Tongue (tissue), 2 donors: ENCODE data around the gene MED13. TPM values are rescaled to one million over a fixed set of nuclear protein-coding genes. Genes with fewer than 3 reads are reported as not detected.
"Not testable (repeated sequence)": the region's sequence is repeated elsewhere in the genome, so short reads cannot be mapped to it uniquely, and the experiment has no call there.

Experiments used
- DNase-seq: peaks from one replicate; pipeline ENCODE4 v3.0.0-alpha.2; 2015
- total RNA-seq: library from RNA; depleted of rRNA; stranded (reverse); fragments of >200 nt; gene quantifications from one replicate; pipeline ENCODE4 v1.2.3, GENCODE V29; 2014

MED13 gene
- total RNA-seq, 1 donor from 2014 or later: 86.2 TPM

DNA sequence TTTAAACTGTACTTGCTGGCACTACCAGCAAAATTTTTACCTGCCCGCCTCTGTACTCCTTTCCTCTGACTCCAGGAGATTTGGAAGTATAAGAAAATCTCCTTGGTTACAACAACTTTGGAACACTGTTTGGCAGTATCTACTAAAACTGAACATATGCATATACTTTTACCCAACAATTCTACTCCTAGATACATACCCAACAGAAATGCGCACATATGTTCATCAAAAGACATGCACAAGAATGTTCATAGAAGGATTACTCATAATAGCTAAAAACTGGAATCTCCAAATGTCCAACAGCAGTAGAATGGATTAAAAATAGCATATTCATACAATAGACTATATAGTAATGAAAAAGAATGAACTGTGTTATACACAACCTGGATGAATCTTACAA, 21.7 kb upstream of the MED13 start:
- DNase-seq: no peak

DNA sequence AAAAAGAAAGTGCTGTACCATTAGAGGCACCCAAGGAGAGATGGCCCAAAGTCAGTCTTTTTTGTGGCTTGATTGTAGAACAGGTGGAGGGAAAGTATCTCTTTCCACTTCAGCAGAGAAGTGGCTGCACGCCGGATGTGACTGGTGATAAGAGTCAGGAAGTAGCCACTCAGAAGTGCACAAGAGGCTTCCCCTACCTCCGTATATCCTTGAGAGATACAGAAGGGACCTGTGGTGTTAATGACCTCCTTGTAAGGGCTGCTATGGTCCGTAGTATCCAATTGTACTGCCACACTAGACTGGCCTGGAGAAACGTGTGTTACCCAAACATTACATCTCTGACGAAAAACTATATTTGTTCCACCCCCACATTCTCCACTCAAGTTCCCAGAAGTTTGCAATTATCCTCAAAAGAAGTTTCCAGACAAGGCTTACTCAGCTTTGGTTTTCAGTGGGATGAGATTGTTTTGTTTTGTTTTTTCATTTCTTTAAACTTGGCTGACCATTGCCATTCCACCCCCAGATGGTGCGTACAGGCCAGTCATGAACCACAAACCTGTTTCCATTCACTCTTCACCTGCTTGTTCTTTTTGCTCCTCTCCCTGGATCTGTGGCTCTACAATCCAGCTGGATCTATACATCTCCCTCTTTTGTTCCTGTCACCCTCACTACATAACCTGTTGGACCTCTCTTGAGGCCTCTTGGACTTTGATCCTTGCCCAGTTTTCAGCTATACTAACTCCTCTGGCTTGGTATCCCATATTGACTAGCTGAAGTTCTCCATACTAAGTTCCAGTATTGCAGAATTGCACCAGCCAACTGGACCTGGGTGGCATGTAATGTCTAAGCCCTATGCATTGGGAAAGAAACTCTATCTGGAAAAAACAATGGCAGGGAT, 20.7 kb upstream of the MED13 start:
- DNase-seq: peak; percentile 4

DNA sequence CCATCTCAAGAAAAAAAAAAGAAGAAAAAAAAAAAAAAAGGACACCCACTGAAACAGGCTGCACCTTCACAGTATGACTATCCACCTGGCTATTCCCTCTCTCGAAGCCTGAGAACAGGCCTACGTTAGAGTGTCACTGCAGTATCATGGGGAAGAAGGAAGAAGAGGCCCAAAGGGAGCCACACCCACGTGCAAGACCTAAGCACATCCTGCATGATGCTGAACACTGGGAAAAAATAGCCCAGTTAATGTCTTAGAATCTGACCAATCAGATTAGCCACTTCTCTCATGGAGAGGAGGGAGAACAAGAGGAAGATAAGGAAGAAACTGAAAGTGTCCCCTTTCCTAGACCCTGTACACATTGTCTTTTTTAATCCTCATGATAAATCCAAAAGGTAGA, 19.5 kb upstream of the MED13 start:
- no peak for DNase-seq

DNA sequence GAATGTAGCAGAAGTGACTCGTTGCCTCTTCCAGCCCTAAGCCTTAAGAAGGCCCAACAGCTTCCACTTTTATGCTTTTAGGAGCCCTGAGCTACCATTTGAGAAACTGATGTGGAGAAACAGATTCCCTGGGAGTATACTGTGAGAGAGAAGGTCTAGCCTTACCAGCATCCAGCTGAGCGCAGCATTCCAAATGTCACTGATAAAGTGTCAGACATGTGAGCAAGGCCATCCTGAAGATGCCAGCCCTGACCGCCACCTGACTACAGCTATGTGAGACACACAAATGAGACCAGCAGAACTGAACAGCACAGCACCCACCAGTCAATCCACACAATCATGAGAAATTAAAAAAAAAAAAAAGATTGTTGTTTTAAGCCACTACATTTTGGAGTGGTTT, 18.6 kb upstream of the MED13 start:
- no peak for DNase-seq

DNA sequence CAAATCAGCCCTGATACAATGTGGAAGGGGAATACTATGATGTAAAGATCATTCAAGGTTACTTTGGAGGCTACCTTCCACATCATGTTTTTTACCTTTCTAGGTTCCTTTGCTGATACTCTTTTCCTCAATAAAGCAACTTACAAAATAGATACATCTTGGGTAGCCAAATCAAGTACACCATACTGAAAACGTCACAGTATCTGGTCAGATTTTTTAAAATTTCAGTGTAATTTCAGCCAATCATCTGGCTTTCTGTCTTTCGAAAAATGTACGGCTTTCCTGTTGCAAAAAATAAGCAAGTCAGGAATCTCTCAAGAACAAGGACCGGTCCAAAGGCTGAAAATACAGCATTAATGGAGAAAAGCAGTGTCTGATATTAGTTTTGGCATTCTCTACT, 15.6 kb upstream of the MED13 start:
- DNase-seq: no peak

DNA sequence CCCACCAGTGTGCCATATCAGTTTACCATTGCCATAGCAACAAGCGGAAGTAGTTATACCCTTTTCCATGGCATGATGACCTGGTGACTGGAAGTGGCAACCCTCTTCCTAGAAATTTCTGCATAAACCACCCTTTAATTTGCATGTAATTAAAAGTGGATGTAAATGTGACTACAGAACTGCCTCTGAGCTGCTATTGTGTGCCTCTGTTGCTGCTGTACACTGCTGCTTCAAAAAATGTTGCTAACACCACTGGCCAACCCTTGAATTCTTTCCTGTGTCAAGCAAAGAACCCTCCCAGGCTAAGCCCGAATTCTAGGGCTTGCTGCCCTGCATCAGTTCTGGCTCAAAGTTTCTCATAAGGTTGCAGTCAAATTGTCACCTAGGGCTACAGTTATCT, 12.9 kb upstream of the MED13 start:
- no peak for DNase-seq

DNA sequence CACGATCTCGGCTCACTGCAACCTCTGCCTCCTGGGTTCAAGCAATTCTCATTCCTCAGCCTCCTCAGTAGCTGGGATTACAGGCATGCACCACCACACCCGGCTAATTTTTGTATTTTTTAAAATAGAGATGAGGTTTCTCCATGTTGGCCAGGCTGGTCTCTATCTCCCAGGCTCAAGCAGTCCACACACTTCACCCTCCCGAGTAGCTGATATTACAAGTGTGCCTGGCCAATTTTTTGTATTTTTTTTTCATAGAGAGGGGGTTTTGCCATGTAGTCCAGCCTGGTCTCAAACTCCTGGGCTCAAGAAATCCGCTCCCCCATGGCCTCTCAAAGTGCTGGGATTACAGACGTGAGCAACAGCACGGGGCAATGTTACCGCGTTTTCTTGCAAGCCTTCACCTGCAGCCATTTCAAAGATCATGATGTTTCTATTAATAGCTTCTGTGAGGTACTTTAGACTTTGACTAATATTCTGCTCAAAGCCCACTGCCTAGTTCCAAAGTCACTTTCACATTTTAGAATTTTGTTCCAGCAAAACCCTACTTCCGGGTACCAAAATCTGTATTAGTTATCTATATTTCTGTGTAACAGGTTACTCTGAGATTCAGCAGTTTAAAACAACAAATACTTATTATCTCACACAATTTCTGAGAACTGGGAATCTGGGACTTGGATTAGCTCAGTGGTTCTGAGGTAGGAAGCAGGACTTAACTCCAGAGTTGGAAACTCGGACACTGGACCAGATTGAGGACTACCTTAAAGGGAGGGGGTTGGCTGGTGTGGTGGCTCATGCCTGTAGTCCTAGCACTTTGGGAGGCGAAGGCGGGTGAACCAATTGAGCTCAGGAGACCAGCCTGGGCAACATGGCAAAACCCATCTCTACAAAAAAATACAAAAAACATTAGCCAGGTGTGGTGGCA, 12.0 kb upstream of the MED13 start:
- no peak for DNase-seq

DNA sequence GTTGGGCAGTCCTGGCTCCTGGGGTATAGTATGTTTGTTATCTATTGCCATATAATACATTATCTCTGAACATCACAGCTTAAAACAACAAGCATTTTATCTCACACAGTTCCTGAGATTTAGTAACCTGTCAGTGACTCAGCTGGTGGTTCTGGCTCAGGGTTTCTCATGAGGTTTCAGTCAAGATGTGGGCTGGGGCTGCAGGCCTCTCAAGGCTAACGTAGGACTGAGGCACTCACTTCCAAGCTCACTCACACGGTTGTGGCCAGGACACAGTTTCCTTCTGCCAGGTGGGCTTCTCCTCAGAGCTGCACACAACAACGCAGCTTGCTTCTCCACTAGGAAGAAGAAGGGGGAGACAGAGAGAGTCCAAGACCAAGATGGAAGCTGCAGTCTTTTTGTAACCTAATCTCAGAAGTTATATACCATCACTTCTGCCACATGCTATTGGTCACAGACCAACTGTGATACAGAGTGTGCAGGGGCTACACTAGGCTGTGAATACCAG, 10.3 kb upstream of the MED13 start:
- DNase-seq: no peak

DNA sequence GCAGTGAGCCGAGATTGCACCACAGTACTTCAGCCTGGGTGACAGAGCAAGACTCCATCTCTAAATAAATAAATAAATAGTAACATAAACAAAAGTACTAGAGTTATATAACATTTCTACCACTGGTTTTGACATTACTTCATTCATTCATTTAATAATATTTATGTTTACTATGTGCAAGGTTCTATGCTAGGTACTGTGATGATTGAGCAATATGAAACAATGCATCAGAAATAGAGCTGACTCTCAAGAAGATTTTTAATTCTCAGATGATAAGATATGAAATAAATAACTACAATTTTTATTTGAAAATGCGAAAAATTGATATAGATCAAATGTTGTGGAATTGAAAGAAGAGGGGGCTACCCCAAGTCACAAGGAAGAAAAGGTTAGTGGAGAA, 8.9 kb upstream of the MED13 start:
- no peak for DNase-seq

DNA sequence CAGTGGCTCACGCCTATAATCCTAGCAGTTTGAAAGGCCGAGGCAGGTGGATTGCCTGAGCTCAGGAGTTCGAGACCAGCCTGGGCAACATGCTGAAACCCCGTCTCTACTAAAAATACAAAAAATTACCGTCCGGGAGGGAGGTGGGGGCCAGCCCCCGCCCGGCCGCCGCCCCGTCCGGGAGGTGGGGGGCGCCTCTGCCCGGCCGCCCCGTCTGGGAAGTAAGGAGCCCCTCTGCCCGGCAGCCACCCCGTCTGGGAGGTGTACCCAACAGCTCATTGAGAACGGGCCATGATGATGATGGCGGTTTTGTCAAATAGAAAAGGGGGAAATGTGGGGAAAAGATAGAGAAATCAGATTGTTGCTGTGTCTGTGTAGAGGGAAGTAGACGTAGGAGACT, 7.8 kb upstream of the MED13 start:
- DNase-seq: not testable (repeated sequence)

DNA sequence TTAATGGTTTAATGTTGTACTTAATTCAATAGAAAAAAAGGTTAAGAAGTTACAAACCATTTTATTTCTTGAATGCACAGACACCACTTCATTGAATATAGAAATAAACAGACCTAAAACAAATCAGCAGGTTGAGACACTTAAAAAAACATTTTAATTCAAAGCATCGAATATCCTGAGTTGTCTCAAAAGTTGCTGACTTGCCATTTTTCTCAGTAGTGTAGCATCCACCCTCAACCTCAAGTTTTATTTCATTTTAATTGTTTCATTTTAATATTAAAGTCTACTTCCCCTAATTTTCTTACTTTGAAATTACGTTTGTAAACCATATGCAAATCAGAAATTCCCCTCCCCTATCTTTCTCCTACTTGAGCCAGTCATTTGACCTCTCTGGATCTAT, 5.8 kb upstream of the MED13 start:
- no peak for DNase-seq

DNA sequence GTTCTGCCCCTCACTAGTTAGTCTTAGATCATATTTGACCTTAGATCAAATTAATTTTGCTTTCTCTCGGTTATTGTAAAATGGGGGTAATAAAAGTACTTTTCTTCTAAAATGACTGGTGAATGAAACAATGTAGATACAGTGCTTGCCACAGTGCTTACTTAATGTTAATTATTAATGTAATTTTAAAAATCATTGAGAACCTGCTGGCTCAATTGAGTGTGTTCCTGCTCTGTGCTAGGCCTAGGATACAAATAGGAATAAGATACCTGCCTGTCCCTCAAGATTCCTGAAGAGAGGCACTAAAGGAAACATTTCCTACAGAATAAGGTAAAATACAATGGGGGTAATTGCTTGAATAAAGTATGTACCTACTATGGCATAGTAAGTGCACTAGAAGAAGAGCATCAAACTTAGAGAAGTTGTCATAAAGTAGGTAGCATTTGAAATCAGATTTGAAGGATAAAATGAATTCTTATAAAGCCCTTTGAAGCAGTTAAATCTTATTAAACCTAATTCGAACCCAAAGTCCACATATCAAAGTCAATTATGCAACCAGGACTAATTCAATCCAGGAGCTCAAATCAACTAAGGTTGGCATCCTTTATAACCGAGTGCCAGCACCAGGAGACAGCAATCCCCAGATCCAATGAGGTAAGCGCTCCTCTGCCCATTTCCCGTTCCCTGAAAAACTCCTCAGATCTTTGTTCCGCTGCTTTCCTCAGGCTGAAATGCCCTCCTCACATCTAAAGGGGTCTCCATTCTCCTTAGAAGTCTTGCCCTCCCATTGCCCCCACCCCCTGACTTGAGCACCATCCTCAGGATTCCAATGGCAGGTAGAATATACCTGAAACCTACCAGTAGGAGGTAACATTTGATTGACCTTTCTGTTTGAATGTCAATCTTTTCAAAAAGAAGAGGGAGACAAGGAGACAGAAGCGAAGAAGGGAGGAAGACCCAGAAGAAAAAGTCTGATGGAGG, 2.4 kb upstream of the MED13 start:
- no peak for DNase-seq

DNA sequence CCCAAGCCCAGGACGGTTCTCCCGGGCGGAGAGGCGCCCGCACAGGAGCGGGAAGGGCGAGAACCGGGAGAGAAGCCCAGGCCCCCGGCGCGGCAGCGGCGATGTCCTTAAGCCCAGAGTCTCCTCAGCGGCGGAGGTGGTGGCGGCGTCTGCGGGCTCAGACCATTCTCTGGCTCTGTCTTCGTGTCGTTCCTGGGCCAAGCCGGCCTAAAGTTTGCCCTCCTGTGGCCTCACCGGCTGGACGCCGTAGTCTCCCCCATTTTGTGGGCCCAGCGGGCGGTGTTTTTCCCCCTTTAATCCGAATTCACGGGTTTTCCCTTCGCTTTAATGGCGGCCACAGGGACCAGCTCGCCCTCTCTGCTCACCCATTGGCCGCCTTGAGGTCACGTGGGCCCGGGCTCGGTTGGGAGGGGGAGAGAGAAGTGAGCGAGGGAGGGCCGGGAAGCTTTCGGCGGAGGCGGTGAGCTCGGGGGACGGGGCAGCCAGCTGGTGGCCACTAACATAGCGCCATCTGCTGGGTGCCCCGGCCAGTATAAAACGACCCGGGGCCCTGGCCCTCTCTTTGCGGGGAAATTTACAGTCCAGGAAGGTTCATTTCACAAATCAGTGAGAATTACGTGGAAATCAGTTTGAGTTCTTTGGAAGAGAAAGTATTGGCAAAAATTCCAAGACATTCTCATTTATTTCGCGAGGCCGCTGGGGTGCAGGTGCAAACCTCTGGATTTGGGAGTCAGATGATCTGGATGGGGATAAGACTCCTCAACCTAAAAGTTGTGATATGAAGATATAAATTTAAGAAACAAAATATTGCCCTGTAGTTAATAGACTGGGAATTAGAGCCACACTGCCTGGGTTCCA, 762 bp upstream of the MED13 start:
- peak; percentile 99 for DNase-seq

DNA sequence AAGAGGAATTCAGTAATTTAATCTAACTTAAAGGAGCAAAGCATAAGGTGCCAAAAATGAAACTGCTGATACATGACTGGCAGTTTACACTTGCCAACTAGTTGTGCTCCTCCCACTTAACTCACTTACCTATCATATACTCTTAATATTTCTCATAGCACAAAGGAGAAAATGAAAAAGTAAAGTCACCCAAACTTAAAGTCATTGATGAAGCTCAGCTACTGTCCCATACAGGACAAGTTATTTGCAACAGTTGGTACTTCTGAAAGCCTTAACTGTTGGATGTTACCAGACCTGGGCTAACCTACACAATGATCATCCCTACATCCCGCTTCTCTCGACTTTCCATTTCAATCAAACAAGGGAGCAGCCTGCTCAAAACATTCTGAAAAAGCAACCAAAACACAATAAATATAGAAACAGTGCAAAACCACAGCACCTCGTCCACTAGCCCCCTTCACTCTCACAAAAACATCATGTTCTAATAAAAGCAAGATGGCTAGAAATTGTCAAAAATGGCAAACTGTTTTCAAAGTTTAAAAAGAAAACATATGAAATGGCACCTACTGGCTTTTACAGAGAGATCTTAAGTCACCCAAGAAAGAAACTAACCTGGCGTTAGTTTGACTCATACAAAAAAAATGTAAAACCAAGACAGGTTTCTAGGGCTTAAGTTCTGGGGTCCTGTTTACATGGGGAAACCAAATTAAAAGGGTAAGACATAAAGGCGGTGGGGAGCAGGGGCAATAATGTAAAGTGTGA, 868 bp downstream of the MED13 start:
- DNase-seq: peak; percentile 27

DNA sequence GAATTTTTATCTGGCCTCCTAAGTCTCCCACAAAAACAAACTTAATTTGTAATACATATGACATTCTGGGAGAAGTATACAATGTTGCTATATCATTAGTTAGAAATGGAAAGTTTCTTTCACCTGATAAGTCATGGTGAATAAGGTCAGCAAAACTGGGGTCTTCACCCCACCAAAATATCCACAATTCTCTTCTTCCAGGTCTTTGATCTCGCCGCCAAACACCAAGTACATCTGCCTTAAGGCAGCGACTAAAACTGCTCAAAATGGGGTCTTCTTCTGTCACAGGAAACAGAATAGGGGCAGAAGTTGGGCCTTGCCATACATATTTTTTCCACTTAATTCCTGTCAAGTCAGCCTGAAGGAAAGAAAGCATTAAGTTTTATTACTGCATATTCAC, 2.1 kb downstream of the MED13 start:
- DNase-seq: no peak

DNA sequence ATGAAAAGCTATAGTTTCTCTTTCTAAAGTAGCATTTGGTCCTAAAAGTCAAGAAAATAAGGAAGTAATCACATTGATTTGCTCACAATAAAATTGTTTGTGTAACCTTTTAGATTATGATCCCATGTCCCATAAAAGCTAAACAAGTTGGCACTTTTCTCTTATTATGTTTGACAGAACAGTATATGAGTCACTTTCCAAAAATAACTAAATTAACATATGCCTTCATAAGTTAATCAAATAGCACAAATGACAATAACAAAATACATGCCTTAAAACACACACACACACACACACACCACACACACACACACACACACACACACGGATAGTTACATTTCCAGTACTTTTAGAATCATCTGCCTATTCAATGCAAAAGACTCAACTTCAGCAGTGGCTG, 2.8 kb downstream of the MED13 start:
- no peak for DNase-seq

DNA sequence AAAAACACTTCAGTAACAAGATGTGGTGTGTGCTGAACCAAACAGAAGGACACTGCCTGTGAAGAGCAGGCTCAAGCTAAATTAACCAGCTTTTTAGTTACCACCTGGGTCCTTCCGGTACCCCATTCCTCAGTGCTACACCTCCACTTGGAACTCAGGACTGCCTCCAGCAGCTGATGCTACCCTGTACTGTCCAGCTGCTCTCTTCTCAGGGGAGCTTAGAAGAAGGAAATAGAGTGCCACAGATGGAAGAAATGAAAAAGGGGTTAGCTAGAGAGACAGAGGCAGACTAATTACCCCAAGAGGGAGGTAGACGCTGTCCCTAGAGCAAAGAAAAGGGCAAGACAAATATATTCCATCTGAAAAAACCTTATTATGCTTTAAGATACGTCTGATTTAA, 5.7 kb downstream of the MED13 start:
- DNase-seq: no peak

DNA sequence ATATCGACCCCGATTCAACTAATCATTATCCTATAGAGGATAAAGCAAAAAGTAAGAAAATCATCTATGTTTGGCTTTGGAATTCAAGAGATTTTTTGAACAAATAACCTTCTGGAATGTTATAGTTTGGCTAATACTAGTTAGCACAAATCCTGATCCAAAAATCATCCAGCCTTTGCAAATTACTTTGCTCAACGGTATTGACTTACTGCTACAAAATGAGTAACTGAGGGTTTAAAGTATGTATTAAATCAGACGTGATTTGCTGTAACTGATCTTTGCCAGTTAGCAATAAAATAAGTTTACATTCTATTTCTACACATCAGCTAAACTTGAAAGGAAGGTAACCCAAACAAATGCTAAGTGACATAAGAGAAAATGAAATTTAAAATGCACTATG, 6.5 kb downstream of the MED13 start:
- DNase-seq: no peak

DNA sequence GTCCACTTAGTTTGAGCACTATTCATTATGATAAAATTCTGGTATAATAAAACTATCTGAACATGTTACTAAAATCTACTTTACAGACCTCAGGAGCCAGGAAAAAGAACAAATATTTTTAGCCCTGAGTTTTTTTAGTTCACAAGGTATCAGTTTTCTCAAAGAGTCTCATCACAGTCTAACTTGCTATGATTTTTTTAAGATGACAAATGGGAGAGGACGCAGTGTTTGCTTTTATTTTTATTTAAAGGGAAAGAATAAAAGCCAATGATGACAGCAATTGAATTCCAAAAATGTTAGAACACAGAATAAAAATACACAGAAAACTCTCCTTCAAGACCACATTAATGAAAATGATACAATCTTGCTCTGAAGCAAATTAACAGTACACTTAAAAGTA, 7.4 kb downstream of the MED13 start:
- no peak for DNase-seq

DNA sequence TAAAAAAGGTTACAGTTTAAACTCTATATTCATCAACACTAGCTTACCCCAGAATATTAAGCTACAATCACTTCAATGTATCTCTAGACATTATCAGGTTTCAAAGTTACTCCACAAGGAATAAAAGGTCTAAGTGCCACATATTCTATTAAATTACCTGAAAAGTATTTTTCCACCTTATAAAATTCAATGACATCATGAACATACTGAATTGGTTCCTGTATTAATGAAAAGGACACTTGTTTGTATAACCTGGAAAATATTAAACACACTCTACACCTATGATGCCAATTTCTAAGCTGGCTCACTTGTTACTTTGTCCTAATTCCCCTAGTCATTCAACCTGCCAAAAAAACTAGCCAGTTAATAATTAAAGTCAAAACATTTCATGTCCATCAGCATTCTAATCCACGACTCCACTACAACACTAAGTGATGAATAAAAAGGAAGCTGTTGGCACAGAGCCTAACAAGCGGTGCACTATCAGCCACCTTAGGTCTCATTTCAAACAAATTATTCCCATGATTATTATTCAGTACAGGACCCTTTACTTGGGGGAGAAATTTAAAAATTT, 12.2 kb downstream of the MED13 start:
- no peak for DNase-seq
